Activated CD4-positive, CD25-positive, alpha-beta regulatory T cell (primary cell): ENCODE measurements around the gene AFAP1L2.
"Not testable (repeated sequence)": the region's sequence is repeated elsewhere in the genome, so short reads cannot be mapped to it uniquely, and the experiment has no call there.

Source experiments
- DNase-seq, 4 experiments: peaks; one replicate each; lab custom pipeline; 2025; lab: John Stamatoyannopoulos, UW

Gene AFAP1L2

GRCh38 chr10:114362826-114363355 is 41.4 kb downstream of the AFAP1L2 start:
- DNase-seq: no peak

GRCh38 chr10:114359953-114360345 is 44.4 kb downstream of the AFAP1L2 start:
- DNase-seq: no peak

GRCh38 chr10:114359041-114359952 is 45.0 kb downstream of the AFAP1L2 start:
- no peak for DNase-seq

DNA sequence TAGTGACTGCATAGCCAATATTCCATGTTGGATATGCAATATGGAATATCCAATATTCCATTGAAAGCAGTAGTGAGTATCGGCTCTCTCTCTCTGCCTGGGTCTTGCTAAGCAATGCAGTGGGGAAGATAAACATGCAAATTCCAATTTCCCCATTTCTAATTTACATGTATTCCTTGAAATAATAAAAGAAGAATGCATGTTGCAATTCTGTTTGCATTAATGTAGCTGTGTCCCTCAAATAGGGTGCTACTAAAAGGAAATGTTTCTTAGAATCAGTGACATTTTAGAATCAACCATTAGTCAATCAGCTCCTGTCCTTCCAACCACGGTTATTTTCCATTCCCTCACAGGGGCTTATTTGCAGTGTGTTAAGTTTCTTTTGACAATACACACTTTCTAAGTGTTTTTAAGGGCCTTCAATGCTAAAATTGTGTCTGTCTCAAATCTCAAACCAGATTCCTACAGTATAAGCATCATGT is 46.7 kb downstream of the AFAP1L2 start:
- DNase-seq: no peak

GRCh38 chr10:114356751-114357514 is 47.4 kb downstream of the AFAP1L2 start:
- no peak for DNase-seq

DNA sequence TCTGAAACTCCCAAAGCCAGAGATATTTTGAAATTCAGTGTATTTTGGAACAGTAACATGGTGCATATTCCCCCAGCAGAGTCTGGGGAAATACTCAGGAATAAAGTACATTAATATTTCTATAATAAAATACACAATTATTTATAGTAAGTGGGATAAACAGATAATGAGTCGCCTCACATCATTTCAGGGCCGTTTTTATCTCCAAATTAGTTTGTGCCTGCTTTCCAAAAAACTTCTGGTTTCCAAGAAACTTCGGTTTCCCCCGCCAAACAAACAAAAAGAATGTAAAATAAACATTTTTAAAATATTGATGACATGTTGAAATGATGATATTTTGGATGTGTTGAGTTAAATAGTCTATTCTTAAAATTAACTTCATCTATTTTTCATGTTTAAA is 48.2 kb downstream of the AFAP1L2 start:
- DNase-seq: no peak

DNA sequence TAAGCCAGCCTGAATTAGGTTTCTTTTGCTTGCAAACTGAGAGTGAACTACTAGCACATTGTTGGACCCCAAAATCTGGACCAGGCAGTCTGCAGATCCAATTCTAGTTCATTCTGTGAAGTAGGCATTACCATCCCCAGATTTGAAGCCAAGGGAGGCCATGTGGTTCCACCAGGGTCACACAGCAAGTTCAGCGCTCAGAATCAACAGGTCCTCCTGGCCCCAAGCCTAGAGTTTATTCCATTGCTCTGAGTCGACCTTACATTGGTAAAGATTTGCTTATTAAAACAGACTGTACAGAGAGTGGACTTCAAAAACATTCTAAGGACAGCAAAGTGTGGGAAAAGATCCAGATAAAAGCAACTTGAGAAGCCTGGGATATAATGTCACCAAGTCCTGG is 50.9 kb downstream of the AFAP1L2 start:
- no peak for DNase-seq

DNA sequence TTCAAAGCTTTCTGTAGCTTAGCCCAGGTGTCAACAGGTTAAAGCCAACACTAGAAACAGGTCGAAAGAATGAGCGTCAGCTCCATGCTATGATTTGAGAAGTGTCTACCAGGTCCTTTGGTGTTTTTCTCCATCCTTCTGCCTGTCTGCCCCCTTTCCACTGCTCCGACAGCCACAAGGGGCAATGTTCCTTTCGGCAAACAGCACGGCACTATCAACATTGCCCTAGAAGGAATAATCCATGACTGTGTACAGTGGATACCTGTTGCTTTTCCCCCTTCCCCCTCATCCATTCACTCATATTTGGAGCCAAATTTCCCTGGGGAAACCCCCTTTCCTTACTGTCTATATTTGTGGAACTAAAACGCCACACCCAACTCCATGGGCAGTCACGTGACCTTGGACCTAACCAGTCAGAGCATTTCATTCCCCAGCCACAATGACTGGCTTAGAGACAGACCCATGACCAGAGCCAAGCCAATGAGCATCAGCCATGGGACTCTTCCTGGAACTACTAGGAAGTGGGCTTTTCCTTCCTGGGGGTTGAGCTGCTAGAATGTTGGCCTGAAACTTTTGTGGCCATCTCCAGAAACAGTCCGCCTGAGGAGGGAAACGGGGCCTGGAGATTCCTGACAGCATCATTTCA is 51.5 kb downstream of the AFAP1L2 start:
- no peak for DNase-seq

GRCh38 chr10:114350751-114351150 is 53.6 kb downstream of the AFAP1L2 start:
- no peak for DNase-seq

DNA sequence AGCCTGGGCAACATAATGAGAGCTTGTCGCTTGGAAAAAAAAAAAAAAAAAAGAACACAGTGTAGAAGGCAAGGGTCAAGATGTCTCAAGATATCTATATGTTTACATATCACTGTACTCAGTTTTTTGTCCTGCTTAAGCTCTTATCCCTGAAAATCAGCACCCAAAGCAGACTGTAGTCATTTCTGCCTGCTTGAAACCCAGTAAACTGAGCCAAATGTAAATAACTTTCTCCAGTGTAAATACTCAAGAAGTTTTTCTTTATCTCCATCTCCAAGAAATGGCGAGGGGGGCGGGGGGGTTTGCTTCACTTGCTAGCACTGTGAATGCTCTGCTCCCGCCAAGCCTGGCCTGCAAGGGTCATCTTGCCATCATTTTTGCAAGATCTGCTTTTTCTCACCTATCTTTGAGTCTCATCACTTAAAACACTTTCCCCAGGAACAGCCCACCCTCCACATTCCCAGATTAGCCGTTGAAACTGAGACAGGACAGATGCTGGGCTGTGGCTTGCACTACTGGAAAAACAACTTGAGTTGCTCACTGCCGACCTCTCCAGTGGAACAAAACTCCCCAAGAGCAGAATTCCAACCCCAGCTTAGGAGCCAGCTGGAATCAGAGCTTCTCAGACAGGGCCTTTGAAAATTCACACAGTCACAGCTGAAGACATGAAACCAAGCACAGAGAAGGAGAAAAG is 54.6 kb downstream of the AFAP1L2 start:
- no peak for DNase-seq

- not testable (repeated sequence) for DNase-seq
These were observed 55.2 kb downstream of the AFAP1L2 start for GRCh38 chr10:114349071-114349470.

GRCh38 chr10:114347791-114348190 is 56.5 kb downstream of the AFAP1L2 start:
- no peak for DNase-seq

GRCh38 chr10:114347241-114347640 is 57.1 kb downstream of the AFAP1L2 start:
- no peak for DNase-seq

DNA sequence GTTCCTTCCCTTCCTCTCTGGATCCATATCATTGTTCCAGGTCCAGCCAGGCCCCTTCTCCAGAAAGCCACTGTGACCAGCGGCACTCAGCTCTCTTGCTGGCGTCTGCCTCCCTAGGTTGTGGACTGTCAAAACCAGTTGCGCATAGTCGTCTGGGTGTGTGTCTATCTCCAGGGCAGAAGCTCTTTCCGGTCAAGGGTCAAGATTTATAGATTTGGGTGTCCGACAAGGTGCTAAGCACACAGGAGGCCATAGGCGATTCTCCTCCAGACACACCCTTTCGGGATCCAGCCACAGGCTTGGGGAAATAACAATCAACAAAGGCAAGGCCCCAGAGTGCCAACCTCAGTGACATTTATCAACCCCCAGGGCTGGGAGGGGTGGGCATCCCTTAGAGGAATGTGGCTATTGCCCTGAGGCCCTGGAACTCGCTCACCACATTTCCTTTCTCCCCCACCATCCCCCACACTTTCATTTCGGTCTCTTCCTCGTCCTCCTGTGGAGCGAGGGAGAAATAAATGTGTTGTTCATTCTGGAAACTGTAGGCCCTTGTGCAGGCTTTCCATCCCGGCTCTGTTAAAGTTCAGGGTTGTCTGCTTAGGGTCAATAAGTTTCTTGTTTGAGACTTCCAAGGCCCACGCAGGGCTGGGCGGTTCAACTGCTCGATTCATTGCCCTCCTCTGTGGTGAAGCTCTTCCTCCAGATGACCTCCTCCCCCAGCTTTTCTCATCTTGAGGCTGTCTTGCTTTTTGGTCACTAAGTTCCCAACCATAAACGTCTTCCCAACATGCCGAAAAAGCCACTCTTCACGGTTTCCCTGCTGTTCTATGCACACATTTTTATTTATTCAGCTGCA is 57.9 kb downstream of the AFAP1L2 start:
- DNase-seq: no peak

- DNase-seq: no peak
These were observed 58.6 kb downstream of the AFAP1L2 start for GRCh38 chr10:114345701-114346100.

DNA sequence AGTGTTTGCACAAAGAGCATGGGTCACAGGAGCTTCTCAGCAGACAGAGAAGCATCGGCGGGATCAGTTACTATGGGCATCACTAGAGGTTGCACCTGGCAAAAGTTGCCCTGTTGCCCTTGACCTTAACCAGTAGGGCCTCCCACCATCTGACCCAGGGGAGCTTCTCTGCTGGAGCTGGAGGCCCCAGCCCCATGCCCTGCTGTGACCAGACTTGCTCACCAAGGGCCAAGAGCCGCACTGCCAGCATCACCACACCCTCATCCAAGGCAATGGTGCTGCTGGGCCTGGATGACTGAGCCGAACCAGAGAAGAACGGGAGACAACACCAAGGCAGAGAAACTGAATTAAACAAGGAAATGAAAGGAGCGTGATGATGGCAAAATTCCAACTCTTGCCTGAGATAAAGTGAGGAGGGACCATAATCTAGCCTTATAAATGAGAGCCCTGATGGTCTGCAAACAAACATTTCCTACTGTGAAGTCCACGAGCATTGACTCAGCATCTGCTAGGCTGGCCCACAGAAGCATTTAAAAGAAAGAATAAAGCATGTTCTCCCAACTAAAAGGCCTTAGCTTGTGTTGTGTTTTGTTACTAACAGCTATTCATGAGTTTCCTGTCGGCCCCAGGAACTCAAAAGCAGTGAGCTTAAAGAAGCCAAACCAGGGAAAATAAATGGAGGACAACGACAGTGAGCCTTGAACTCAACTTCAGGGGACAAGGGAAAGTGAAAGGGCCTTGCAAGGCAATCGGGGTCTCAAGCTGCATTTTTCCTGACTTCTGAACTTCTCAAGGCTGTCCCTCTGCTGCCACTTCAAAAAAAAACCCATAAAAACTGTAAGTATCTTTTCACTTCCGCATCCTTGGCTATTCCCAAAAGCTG is 60.4 kb downstream of the AFAP1L2 start:
- DNase-seq: no peak

- DNase-seq: no peak
These were observed 61.3 kb downstream of the AFAP1L2 start for GRCh38 chr10:114342976-114343375.

- DNase-seq: no peak
These were observed 63.5 kb downstream of the AFAP1L2 start for GRCh38 chr10:114340816-114341215.
